HepG2 (cell line): Measurements from ENCODE around the gene NFIC. TPM values are rescaled to one million over a fixed set of nuclear protein-coding genes. Genes with fewer than 3 reads are reported as not detected.

ENCODE experiments used
- ATRX ChIP-seq: sonication (generic); formaldehyde crosslinking; IDR thresholded peaks from 2 replicates; pipeline ENCODE4 v1.4.0; 2020; ENCODE audit warnings: missing genetic modification reagents, borderline replicate concordance
- CHD4 ChIP-seq: fragments of 200-600 bp; sonication (generic); IDR thresholded peaks from 2 replicates; pipeline ENCODE4 v1.7.0; 2017; ENCODE audit warnings: mild to moderate bottlenecking, low read length, borderline replicate concordance
- NFE2L1 ChIP-seq: sonication (generic); formaldehyde crosslinking; IDR thresholded peaks from 2 replicates; pipeline ENCODE4 v1.4.0; 2020; ENCODE audit warnings: missing genetic modification reagents, mild to moderate bottlenecking, borderline replicate concordance
- ZBTB3 ChIP-seq: sonication (generic); formaldehyde crosslinking; IDR thresholded peaks from 2 replicates; pipeline ENCODE4 v1.4.0; 2020; ENCODE audit warnings: low read depth, mild to moderate bottlenecking, moderate library complexity, missing genetic modification reagents, borderline replicate concordance
- ZNF143 ChIP-seq: sonication (generic); formaldehyde crosslinking; IDR thresholded peaks from 2 replicates; pipeline ENCODE4 v1.4.0; 2020; ENCODE audit warnings: missing genetic modification reagents
- ZNF263 ChIP-seq: sonication (generic); formaldehyde crosslinking; IDR thresholded peaks from 2 replicates; pipeline ENCODE4 v1.4.0; 2020; ENCODE audit warnings: missing genetic modification reagents
- ZNF350 ChIP-seq: sonication (generic); formaldehyde crosslinking; IDR thresholded peaks from 2 replicates; pipeline ENCODE4 v1.4.0; 2020; ENCODE audit warnings: mild to moderate bottlenecking, low read depth, missing genetic modification reagents, borderline replicate concordance
- ZNF468 ChIP-seq: sonication (generic); formaldehyde crosslinking; IDR thresholded peaks from 2 replicates; pipeline ENCODE4 v1.8.0; 2022; ENCODE audit warnings: mild to moderate bottlenecking, moderate library complexity, missing genetic modification reagents
- ZNF563 ChIP-seq: sonication (generic); formaldehyde crosslinking; IDR thresholded peaks from 2 replicates; pipeline ENCODE4 v1.8.0; 2022; ENCODE audit warnings: mild to moderate bottlenecking, moderate library complexity, missing genetic modification reagents
- polyA plus RNA-seq, 8 experiments: library from polyadenylated mRNA; depleted of rRNA in 3 of 8; stranded (reverse) in 7 of 8; unstranded in 1 of 8; fragments of >200 nt; fragmentation: Illumina TruSeq in 4 of 8; extraction: Trizol in 4 of 8; gene quantifications; 2 replicates each; pipeline versions ENCODE4 v1.2.1 to v1.2.3, GENCODE V29; 2011 to 2016; ENCODE audit warnings: low read depth in 4 of 8, missing spikeins in 1 of 8, mixed read lengths in 1 of 8; ENCODE audit not compliant: insufficient read depth in 1 of 8
- total RNA-seq, 5 experiments: library from RNA; depleted of rRNA; stranded (reverse); fragments of >200 nt; fragmentation: Illumina TruSeq; extraction: Trizol; gene quantifications; 2 replicates each; pipeline ENCODE4 v1.2.3, GENCODE V29; 2016; ENCODE audit warnings: low read depth in 1 of 5
- TF ChIP-seq, protein P1 (sequence below): sonication (generic); formaldehyde crosslinking; IDR thresholded peaks from 2 replicates; pipeline ENCODE4 v1.4.0; 2020; ENCODE audit warnings: missing genetic modification reagents
- TF ChIP-seq, protein P2 (sequence below): sonication (generic); formaldehyde crosslinking; IDR thresholded peaks from 2 replicates; pipeline ENCODE4 v1.4.0; 2020; ENCODE audit warnings: mild to moderate bottlenecking, missing genetic modification reagents
- TF ChIP-seq, protein P3 (sequence below): sonication (generic); formaldehyde crosslinking; IDR thresholded peaks from 2 replicates; pipeline ENCODE4 v1.4.0; 2020; ENCODE audit warnings: missing genetic modification reagents
- TF ChIP-seq, protein P4 (sequence below): IDR thresholded peaks from 2 replicates; pipeline ENCODE4 v1.6.1; 2016; ENCODE audit warnings: low read depth, missing genetic modification reagents, missing compliant biosample characterization

Gene NFIC
- total and polyA plus RNA-seq, 2 of the 13 experiments (the other 11 are each of a cell fraction or from before 2014, with no cell fraction given): 1.3 to 2.5 TPM

DNA sequence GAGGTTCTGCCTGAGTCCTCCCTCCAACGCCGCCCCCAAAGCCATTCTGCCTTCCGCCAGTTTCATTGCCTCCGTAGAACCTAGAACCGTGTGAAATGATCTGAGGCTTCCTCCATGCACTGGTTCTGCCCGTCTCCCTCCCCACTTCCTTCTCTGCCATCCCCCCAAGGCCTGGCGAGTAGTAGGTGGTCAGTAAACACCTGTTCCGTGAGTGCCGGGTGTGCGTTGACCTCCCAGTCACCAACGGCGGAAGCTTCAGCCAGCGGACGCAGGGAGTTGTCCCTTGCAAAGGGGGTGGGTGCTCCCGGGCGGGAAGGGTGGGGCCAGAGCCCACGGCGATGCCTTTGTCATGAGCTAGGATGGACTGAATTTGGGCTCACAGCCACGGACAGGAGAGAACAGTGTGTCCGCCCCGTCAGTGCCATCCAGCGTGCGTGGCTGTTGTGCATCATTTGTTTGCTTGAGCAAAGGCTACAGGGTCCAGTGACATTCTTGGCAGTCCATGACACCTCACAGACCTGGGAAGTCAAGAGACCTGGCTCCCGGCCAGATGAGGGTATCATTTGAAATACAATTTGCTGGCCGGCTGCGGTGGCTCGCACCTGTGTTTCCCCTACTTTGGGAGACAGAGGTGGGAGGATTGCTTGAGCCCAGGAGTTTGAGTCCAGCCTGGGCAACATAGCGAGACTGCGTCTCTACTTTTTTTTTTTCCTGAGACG lies 43.1 kb downstream of the NFIC start (continued):
- TF ChIP-seq CHD4 (peak; percentile 63; the same call in 1 of the 2 replicates), ZNF563 (CRISPR knock-in tag) (peak; percentile 7; the same call in 1 of the 2 replicates), ZNF468 (CRISPR knock-in tag) (no peak), ZNF350 (CRISPR knock-in tag) (0 out of 2 replicates have a peak, but pooled peaks have one; percentile 39), ZNF143 (CRISPR knock-in tag) (0 out of 2 replicates have a peak, but pooled peaks have one; percentile 22), ATRX (CRISPR knock-in tag) (no peak), NFE2L1 (CRISPR knock-in tag) (no peak), ZBTB3 (CRISPR knock-in tag) (no peak; the same call in 1 of the 2 replicates), ZNF263 (CRISPR knock-in tag) (peak; percentile 91; the same call in 1 of the 2 replicates)
- TF ChIP-seq, protein P1, sequence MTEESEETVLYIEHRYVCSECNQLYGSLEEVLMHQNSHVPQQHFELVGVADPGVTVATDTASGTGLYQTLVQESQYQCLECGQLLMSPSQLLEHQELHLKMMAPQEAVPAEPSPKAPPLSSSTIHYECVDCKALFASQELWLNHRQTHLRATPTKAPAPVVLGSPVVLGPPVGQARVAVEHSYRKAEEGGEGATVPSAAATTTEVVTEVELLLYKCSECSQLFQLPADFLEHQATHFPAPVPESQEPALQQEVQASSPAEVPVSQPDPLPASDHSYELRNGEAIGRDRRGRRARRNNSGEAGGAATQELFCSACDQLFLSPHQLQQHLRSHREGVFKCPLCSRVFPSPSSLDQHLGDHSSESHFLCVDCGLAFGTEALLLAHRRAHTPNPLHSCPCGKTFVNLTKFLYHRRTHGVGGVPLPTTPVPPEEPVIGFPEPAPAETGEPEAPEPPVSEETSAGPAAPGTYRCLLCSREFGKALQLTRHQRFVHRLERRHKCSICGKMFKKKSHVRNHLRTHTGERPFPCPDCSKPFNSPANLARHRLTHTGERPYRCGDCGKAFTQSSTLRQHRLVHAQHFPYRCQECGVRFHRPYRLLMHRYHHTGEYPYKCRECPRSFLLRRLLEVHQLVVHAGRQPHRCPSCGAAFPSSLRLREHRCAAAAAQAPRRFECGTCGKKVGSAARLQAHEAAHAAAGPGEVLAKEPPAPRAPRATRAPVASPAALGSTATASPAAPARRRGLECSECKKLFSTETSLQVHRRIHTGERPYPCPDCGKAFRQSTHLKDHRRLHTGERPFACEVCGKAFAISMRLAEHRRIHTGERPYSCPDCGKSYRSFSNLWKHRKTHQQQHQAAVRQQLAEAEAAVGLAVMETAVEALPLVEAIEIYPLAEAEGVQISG (CRISPR knock-in tag): 0 out of 2 replicates have a peak, but pooled peaks have one; percentile 31
- TF ChIP-seq, protein P2, sequence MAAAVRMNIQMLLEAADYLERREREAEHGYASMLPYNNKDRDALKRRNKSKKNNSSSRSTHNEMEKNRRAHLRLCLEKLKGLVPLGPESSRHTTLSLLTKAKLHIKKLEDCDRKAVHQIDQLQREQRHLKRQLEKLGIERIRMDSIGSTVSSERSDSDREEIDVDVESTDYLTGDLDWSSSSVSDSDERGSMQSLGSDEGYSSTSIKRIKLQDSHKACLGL (CRISPR knock-in tag): peak; percentile 49; the same call in 1 of the 2 replicates
- TF ChIP-seq, protein P3, sequence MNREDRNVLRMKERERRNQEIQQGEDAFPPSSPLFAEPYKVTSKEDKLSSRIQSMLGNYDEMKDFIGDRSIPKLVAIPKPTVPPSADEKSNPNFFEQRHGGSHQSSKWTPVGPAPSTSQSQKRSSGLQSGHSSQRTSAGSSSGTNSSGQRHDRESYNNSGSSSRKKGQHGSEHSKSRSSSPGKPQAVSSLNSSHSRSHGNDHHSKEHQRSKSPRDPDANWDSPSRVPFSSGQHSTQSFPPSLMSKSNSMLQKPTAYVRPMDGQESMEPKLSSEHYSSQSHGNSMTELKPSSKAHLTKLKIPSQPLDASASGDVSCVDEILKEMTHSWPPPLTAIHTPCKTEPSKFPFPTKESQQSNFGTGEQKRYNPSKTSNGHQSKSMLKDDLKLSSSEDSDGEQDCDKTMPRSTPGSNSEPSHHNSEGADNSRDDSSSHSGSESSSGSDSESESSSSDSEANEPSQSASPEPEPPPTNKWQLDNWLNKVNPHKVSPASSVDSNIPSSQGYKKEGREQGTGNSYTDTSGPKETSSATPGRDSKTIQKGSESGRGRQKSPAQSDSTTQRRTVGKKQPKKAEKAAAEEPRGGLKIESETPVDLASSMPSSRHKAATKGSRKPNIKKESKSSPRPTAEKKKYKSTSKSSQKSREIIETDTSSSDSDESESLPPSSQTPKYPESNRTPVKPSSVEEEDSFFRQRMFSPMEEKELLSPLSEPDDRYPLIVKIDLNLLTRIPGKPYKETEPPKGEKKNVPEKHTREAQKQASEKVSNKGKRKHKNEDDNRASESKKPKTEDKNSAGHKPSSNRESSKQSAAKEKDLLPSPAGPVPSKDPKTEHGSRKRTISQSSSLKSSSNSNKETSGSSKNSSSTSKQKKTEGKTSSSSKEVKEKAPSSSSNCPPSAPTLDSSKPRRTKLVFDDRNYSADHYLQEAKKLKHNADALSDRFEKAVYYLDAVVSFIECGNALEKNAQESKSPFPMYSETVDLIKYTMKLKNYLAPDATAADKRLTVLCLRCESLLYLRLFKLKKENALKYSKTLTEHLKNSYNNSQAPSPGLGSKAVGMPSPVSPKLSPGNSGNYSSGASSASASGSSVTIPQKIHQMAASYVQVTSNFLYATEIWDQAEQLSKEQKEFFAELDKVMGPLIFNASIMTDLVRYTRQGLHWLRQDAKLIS (CRISPR knock-in tag): no peak
- TF ChIP-seq, protein P4, sequence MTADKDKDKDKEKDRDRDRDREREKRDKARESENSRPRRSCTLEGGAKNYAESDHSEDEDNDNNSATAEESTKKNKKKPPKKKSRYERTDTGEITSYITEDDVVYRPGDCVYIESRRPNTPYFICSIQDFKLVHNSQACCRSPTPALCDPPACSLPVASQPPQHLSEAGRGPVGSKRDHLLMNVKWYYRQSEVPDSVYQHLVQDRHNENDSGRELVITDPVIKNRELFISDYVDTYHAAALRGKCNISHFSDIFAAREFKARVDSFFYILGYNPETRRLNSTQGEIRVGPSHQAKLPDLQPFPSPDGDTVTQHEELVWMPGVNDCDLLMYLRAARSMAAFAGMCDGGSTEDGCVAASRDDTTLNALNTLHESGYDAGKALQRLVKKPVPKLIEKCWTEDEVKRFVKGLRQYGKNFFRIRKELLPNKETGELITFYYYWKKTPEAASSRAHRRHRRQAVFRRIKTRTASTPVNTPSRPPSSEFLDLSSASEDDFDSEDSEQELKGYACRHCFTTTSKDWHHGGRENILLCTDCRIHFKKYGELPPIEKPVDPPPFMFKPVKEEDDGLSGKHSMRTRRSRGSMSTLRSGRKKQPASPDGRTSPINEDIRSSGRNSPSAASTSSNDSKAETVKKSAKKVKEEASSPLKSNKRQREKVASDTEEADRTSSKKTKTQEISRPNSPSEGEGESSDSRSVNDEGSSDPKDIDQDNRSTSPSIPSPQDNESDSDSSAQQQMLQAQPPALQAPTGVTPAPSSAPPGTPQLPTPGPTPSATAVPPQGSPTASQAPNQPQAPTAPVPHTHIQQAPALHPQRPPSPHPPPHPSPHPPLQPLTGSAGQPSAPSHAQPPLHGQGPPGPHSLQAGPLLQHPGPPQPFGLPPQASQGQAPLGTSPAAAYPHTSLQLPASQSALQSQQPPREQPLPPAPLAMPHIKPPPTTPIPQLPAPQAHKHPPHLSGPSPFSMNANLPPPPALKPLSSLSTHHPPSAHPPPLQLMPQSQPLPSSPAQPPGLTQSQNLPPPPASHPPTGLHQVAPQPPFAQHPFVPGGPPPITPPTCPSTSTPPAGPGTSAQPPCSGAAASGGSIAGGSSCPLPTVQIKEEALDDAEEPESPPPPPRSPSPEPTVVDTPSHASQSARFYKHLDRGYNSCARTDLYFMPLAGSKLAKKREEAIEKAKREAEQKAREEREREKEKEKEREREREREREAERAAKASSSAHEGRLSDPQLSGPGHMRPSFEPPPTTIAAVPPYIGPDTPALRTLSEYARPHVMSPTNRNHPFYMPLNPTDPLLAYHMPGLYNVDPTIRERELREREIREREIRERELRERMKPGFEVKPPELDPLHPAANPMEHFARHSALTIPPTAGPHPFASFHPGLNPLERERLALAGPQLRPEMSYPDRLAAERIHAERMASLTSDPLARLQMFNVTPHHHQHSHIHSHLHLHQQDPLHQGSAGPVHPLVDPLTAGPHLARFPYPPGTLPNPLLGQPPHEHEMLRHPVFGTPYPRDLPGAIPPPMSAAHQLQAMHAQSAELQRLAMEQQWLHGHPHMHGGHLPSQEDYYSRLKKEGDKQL (CRISPR knock-in tag): 0 out of 2 replicates have a peak, but pooled peaks have one; percentile 14
